Neural cell (in vitro differentiated cells): ENCODE results near the gene CRACR2B. TPM values are rescaled to one million over a fixed set of nuclear protein-coding genes. Genes with fewer than 3 reads are reported as not detected.

ENCODE experiments used
- H2AFZ ChIP-seq: fragments of 200-600, 300-800 bp; sonication (generic), shearing (Covaris generic); 2 replicates; pipeline ENCODE4 v1.6.0; 2014; ENCODE audit warnings: low read depth, mild to moderate bottlenecking, antibody characterized with exemption, low read length, moderate library complexity
- H3F3A ChIP-seq: fragments of 200-600 bp; shearing (Covaris generic); 2 replicates; pipeline ENCODE4 v1.6.1; 2016; ENCODE audit warnings: mild to moderate bottlenecking, moderate library complexity, mixed read lengths, antibody characterized with exemption, low read length; ENCODE audit not compliant: insufficient read depth, poor library complexity, severe bottlenecking
- H3K27ac ChIP-seq: fragments of 200-600, 300-800 bp; sonication (generic), shearing (Covaris generic); 2 replicates; pipeline ENCODE4 v1.5.1; 2014; ENCODE audit warnings: mild to moderate bottlenecking, low read length, moderate library complexity
- H3K27me3 ChIP-seq: fragments of 300-800, 200-600 bp; sonication (generic), shearing (Covaris generic); 2 replicates; pipeline ENCODE4 v1.6.0; 2014; ENCODE audit warnings: mild to moderate bottlenecking, low read depth, low read length, moderate library complexity; ENCODE audit not compliant: insufficient read depth
- H3K36me3 ChIP-seq: fragments of 300-800, 200-600 bp; sonication (generic), shearing (Covaris generic); 2 replicates; pipeline ENCODE4 v1.5.1; 2014; ENCODE audit warnings: mild to moderate bottlenecking, antibody characterized with exemption, low read length, moderate library complexity; ENCODE audit not compliant: insufficient read depth
- H3K4me2 ChIP-seq: fragments of 300-800, 200-600 bp; sonication (generic), shearing (Covaris generic); 2 replicates; pipeline ENCODE4 v1.6.0; 2014; ENCODE audit warnings: mild to moderate bottlenecking, low read length
- H3K4me3 ChIP-seq: fragments of 300-800, 200-600 bp; sonication (generic), shearing (Covaris generic); 2 replicates; pipeline ENCODE4 v1.5.1; 2014; ENCODE audit warnings: mild to moderate bottlenecking, low read length, moderate library complexity
- H3K79me2 ChIP-seq: fragments of 200-600 bp; shearing (Covaris generic); replicated peaks from 2 replicates; pipeline ENCODE4 v1.6.0; 2014; ENCODE audit warnings: mild to moderate bottlenecking, low read length, moderate library complexity; ENCODE audit not compliant: insufficient read depth
- H3K9ac ChIP-seq: fragments of 300-800, 200-600 bp; sonication (generic), shearing (Covaris generic); 2 replicates; pipeline ENCODE4 v1.6.1; 2016; ENCODE audit warnings: mild to moderate bottlenecking, low read length, mixed read lengths
- H3K9me2 ChIP-seq: fragments of 200-600 bp; shearing (Covaris generic); 2 replicates; pipeline ENCODE4 v1.6.1; 2016; ENCODE audit warnings: mild to moderate bottlenecking, low read length, mixed read lengths; ENCODE audit not compliant: insufficient read depth
- H3K9me3 ChIP-seq: fragments of 200-600, 300-800 bp; sonication (generic), shearing (Covaris generic); 2 replicates; pipeline ENCODE4 v1.6.1; 2016; ENCODE audit warnings: mild to moderate bottlenecking, mixed run types, low read length, moderate library complexity, mixed read lengths
- H4K20me1 ChIP-seq: fragments of 200-600 bp; shearing (Covaris generic); 2 replicates; pipeline ENCODE4 v1.6.1; 2016; ENCODE audit warnings: mild to moderate bottlenecking, mixed run types; ENCODE audit not compliant: insufficient read depth
- CTCF ChIP-seq: fragments of 450-650 bp; IDR thresholded peaks from 2 replicates; pipeline ENCODE4 v1.5.1; 2014; ENCODE audit warnings: antibody characterized with exemption, mild to moderate bottlenecking, moderate library complexity; ENCODE audit not compliant: poor library complexity, severe bottlenecking
- EP300 ChIP-seq: fragments of 450-650 bp; conservative IDR thresholded peaks from 2 replicates; pipeline ENCODE4 v1.6.1; 2014; ENCODE audit warnings: antibody characterized with exemption, mild to moderate bottlenecking, moderate library complexity; ENCODE audit not compliant: poor library complexity, severe bottlenecking
- EZH2 ChIP-seq: fragments of 200-600, 300-800 bp; shearing (Covaris generic), sonication (generic); IDR thresholded peaks from 2 replicates; pipeline ENCODE4 v1.6.1; 2014; ENCODE audit warnings: antibody characterized with exemption, low read length, borderline replicate concordance, mild to moderate bottlenecking; ENCODE audit not compliant: insufficient read depth, poor library complexity, severe bottlenecking
- MXI1 ChIP-seq: fragments of 450-650 bp; conservative IDR thresholded peaks from 2 replicates; pipeline ENCODE4 v1.6.1; 2014; ENCODE audit warnings: antibody characterized with exemption, mild to moderate bottlenecking; ENCODE audit not compliant: poor library complexity, severe bottlenecking
- POLR2AphosphoS5 ChIP-seq: IDR thresholded peaks from 2 replicates; pipeline ENCODE4 v1.6.1; 2012
- RAD21 ChIP-seq: fragments of 450-650 bp; conservative IDR thresholded peaks from 2 replicates; pipeline ENCODE4 v1.6.1; 2014; ENCODE audit warnings: antibody characterized with exemption, mild to moderate bottlenecking, moderate library complexity
- REST ChIP-seq: IDR thresholded peaks from 2 replicates; pipeline ENCODE4 v1.6.1; 2012; ENCODE audit warnings: borderline replicate concordance
- SMC3 ChIP-seq: fragments of 450-650 bp; conservative IDR thresholded peaks from 2 replicates; pipeline ENCODE4 v1.6.1; 2014; ENCODE audit warnings: antibody characterized with exemption, mild to moderate bottlenecking, moderate library complexity; ENCODE audit not compliant: poor library complexity
- TAF1 ChIP-seq: IDR thresholded peaks from 2 replicates; pipeline ENCODE4 v1.6.1; 2012; ENCODE audit warnings: low read depth
- polyA plus RNA-seq: library from polyadenylated mRNA; depleted of rRNA; stranded (reverse); fragments of >200 nt; gene quantifications from 2 replicates; pipeline ENCODE4 v1.2.3, GENCODE V29; 2014

Gene CRACR2B
- polyA plus RNA-seq, 1 donor from 2014 or later = 1.2 TPM

GRCh38 chr11:794766-795633 is 32.7 kb upstream of the CRACR2B start:
- Histone ChIP-seq H3K4me2 (no peak overlapping the region), H3K4me3 (peak overlapping the region; percentile 100), H3K79me2 (peaks cover 13% of the 10 kb centered on the region), H3K9ac (peak overlapping the region; percentile 99), H4K20me1 (no peaks in the 10 kb centered on the region), H3K27ac (no peak overlapping the region), H3F3A (no peaks in the 10 kb centered on the region), H3K9me2 (no peaks in the 10 kb centered on the region), H3K27me3 (no peaks in the 10 kb centered on the region), H3K9me3 (no peaks in the 10 kb centered on the region), H3K36me3 (no peaks in the 10 kb centered on the region), H2AFZ (no peak overlapping the region)
- TF ChIP-seq MXI1 (no peak), TAF1 (no peak), EP300 (no peak), EZH2 (no peak), REST (no peak), RAD21 (no peak), CTCF (no peak), SMC3 (no peak), POLR2AphosphoS5 (no peak)

GRCh38 chr11:795634-796564 is 31.8 kb upstream of the CRACR2B start:
- Histone ChIP-seq H3K27me3 (no peaks in the 10 kb centered on the region), H3F3A (no peaks in the 10 kb centered on the region), H3K9ac (peak overlapping the region; percentile 99), H3K36me3 (no peaks in the 10 kb centered on the region), H3K79me2 (peaks cover 13% of the 10 kb centered on the region), H3K4me2 (peak overlapping the region; percentile 63), H4K20me1 (no peaks in the 10 kb centered on the region), H3K9me2 (no peaks in the 10 kb centered on the region), H3K9me3 (no peaks in the 10 kb centered on the region), H3K27ac (peak overlapping the region; percentile 99), H3K4me3 (peak overlapping the region; percentile 100), H2AFZ (no peak overlapping the region)
- no peak for TF ChIP-seq SMC3
- no peak for TF ChIP-seq RAD21
- TF ChIP-seq TAF1 = no peak
- no peak for TF ChIP-seq EP300
- no peak for TF ChIP-seq MXI1
- TF ChIP-seq EZH2 = no peak
- no peak for TF ChIP-seq POLR2AphosphoS5
- TF ChIP-seq CTCF = no peak
- no peak for TF ChIP-seq REST
